HG02943 (cell line): ENCODE data around the gene CPEB2.

ENCODE experiments used
- ATAC-seq: cut with Tn5 transposase; IDR thresholded peaks from one replicate; pipeline ENCODE4 v1.9.1; 2021; ENCODE audit warnings: mild to moderate bottlenecking, low read depth, moderate library complexity; ENCODE audit not compliant: unreplicated experiment

Gene CPEB2

DNA sequence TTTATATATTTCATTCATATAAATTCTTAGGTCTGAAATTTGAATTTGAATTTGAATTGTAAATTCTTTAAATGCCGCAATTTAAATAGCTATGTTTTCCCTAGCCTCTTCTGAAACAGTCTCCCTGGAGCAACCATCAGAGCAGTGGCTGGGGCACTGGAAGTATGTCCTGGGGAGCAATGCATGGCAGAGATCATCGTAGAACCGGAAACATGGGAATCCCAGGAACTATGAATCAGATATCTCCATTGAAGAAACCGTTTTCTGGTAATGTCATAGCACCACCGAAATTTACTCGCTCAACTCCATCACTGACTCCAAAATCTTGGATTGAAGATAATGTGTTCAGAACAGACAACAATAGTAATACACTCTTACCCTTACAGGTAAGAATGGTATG is 4.9 kb downstream of the CPEB2 start:
- ATAC-seq: no peak

- ATAC-seq: no peak
These were observed 7.8 kb downstream of the CPEB2 start for GRCh38 chr4:15010038-15010585.

DNA sequence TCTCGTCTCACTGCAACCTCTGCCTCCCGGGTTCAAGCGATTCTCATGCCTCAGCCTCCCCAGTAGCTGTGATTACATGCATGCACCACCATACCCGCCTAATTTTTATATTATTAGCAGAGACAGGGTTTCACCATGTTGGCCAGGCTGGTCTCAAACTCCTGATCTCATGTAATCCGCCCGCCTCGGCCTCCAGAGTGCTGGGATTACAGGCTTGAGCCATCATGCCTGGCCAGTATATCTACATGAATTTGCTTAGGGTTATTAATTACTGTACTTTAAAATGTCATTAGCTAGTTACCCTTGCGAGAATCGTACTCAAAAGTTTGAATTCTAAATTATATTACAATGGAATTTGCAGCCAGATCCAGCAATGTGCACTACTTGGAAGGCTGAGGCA is 8.9 kb downstream of the CPEB2 start:
- no peak for ATAC-seq

GRCh38 chr4:15012017-15012788 is 9.9 kb downstream of the CPEB2 start:
- ATAC-seq: no peak

GRCh38 chr4:15013585-15013984 is 11.3 kb downstream of the CPEB2 start:
- ATAC-seq: no peak

DNA sequence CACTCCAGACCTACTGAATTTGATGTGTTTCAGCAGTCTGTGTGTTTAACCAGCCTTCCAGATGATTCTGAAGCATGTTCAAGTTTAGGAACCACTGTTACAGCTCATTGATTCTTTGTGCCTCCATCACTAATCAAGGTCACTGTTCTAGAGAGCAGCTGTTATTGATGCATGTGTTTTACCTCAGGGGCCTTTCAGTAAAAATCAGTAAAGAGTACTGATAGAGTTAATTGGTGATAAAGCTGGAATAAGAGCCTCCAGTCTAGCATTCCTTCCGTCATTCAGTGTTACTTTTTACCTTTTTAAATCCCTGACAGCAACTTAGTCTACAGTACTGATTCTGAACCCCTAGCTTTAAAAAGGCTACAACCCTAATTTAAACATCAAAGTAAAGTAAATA is 12.9 kb downstream of the CPEB2 start:
- ATAC-seq: no peak

DNA sequence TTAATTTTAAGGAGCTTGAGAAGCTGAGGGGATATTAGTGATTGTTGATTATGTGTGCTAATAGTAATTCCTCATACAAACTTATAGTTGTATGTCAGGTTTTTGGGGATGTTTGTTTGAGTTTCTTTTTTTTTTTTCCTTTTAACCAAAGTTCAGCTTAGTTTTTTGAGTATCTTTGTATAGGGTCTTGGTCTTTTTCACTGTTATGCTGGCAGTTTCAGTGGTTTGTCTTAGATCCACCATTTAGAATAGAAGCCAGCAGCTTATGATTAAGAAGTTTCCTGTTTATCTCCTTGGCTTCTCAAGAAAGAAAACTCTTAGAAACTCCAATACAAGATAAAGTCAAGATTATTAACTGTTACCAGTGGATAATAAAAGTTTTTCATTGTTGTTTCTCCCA is 16.1 kb downstream of the CPEB2 start:
- ATAC-seq: no peak

DNA sequence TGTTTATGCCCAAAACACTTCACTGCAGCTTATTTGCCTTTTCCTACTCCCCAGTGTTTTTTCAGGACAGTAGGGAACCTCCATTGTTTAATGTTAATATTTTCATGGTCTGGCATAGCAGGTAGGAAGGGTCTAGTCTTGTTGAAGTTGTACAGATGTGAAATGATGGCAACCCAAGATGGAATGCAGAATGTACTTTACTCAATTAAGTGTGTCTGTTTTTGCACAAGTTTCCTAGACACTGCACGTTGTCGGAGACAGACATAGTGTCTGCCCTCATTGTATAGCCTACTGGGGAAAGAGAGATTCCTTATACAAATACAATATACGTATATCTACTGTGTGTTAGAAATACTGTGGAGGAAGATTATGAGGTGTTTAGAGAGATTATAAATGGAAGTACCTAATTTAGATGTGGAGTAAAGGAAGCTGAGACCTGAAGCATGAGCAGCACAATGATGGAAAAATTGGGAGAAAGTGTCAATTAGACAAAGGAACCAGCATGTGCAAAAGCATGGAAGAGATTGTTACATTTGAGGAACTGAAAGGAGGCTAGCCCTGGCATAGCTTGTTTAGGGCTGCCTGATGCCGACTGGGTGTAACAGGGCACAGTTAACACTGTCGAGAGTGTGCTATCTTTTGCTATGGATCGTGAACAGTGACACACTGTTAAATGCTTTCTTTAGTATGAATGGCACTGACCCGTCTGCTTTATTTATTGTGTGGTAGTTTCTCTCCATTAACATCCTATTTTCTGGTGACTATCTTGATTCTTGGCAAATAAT is 18.4 kb downstream of the CPEB2 start:
- no peak for ATAC-seq

DNA sequence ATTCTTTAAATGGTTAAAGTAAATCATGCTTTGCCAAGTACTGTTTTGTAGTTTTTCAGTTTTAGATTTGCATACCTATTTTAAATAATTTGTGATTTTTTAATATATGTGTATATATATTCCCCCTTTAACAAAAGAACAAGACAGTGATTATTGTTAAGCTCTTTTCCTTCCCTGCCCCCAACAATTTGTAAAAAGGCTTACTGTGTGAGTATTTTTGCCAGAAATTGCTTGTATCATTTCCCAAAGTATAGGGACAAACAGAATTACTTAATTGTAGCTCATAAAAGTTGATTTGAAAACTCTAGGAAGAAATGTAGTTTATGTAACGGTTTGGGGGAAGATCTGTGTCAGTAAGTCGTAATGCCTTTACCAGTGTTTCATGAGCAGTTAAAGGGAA is 19.0 kb downstream of the CPEB2 start:
- no peak for ATAC-seq

DNA sequence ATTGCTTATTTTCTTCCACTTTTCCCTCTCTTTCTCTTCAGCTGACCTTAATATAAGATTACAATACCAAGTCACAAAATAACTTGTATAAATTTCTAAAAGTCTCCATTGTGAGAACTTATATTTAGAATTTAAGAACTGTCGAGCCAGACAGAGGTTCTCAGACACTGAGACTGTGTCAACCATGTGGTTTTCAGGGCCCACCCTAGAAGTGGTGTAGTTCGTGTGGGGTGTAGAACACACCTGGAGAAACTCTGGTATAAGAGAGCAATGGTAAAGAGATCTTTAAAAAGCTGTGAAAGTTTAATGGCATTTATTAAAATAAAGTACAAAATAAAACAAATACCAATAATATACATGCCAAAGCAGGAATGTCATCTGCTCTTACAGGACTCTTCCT is 19.7 kb downstream of the CPEB2 start:
- ATAC-seq: no peak

DNA sequence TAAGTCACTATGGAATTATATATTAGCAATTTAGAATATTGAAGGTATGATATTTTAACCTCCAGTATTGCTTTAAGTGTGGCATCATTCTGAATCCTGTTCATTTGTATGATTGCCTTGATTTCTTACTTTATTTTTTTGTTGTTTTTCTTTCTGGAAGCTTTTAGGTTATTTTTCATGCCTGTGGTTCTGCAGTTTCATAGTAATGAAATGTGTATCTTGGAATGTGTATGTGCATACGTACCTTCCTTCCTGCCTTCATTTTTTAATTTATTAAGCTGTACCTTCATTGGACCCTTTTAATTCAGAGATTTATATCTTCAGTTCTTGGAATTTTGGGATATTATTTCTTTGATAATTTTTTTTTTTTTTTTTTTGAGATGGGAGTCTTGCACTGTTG is 22.1 kb downstream of the CPEB2 start:
- no peak for ATAC-seq

DNA sequence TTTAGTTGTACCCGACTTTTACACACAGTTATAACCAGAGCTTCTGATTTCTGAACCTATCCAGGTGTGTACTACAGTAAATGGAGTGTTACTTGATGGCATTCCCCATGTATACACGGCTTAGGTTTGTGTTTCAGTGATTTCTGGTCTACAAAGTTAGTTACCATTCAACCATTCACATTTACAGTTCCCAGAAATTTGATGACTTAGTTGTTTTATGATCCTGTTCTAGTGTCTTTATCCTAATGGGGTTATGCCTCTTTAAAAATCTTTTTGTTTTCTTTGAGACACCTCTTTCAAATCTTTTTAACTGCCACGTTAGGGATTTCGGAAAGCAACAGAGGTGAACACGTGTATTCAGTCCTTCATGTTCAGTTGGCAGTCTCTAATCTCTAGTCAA is 23.4 kb downstream of the CPEB2 start:
- no peak for ATAC-seq

DNA sequence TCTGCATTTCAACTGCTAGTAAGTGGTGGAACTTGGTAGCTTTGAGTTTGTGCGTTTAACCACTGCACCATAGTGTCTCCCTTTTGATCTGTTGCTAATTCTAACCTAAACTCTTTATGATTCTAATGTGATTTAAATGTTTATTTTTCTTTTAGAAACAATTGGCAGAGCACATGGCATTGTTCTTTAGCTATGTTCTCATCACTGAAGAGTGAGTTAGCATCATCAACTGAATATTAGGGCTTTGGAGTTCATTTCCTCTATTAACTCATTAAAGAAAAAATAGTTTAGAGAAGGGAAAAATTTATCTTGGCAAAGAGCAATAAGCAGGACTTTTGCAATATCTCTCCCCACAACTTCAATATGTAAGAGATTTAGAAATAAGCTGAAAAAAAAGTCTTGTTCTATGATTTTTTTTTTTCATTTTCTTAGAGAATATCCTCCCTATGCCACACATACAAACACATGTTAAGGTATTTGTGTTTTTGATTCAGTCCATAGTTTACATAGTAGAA is 25.7 kb downstream of the CPEB2 start:
- ATAC-seq: no peak

- ATAC-seq: no peak
These were observed 28.9 kb downstream of the CPEB2 start for GRCh38 chr4:15031197-15031596.

GRCh38 chr4:15031993-15032675 is 29.9 kb downstream of the CPEB2 start:
- ATAC-seq: no peak

GRCh38 chr4:15034071-15034764 is 31.9 kb downstream of the CPEB2 start:
- no peak for ATAC-seq

DNA sequence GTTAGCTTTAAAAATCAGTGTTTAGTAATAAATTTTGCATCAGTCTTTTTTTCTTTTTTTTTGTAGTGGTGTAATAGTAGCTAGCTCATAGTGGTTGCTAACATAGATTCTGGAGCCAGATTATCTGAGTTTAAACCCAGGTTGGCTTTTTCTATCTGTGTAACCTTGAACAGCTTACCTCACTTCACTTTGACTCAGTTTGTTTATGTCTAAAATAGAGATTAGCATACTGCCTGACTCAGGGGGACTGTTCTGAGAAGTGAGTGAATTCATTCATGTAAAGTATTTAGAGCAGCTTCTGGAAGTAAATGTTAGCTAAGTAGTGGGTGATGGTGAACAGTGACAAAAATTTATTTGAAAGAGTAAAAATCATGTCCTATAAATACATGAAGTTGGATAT is 32.9 kb downstream of the CPEB2 start:
- ATAC-seq: no peak

- no peak for ATAC-seq
These were observed 35.8 kb downstream of the CPEB2 start for GRCh38 chr4:15037923-15038541.

DNA sequence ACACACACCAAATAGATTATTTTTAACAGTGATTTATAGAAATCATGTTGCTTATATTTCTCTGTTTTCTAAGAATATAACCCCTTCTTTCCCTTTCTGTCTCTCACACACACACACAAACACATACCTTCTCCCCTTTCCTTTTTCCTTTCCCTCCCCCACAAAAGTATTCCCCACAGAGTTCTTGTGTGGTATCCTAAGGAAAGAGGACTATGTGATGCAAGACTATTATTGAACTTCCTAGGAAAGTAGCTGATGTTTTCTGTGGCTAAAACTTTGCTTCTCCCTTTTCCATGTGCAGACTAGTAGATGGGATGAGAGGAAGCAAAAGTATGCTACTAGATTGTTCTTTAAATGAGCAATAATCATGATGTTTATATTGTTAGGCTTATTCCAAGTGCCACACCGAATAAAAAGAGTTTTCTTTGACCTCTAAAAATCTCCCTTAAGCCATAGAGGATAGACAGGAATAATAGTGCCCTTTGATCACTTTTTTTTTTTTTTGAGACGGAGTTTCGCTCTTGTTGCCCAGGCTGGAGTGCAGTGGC is 38.7 kb downstream of the CPEB2 start:
- ATAC-seq: no peak
